ENCODE data around the gene AQP3. TPM values are rescaled to one million over a fixed set of nuclear protein-coding genes. Genes with fewer than 3 reads are reported as not detected.

The AQP3 gene
- total RNA-seq, 1 experiment from 2014 or later = 1.0 TPM

DNA sequence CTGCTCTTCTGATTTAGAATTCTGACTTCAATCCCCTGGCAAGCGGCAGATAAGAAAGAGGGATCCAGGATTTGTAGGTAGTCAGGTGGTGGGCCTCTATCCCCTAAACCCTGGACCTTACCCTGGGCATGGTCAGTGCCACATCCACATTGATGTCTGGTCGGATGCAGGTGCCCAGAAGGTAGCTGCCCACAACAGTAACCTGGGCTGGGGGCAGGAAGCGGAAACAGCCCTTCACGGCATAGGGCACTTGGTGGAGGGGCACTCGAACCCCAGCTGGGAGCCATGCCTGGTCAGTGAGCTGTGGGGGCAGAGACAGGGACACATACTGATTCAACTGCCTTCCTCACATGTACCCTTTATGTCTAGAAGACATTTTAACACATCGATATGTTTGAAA is 22.5 kb upstream of the AQP3 start:
- intact Hi-C loops (cut with micrococcal nuclease; ENCODE audit: unreplicated experiment) = loop anchor here (5.0 kb wide), 1 partner anchor 63 kb away; no protein-coding TSS in a partner anchor
- DNase-seq (ENCODE audit: low read depth, low spot score) (no peak), ATAC-seq (no peak)
- ChIA-PET CTCF (no interaction called here), POLR2A (no interaction called here)
- TF ChIP-seq, protein P1, sequence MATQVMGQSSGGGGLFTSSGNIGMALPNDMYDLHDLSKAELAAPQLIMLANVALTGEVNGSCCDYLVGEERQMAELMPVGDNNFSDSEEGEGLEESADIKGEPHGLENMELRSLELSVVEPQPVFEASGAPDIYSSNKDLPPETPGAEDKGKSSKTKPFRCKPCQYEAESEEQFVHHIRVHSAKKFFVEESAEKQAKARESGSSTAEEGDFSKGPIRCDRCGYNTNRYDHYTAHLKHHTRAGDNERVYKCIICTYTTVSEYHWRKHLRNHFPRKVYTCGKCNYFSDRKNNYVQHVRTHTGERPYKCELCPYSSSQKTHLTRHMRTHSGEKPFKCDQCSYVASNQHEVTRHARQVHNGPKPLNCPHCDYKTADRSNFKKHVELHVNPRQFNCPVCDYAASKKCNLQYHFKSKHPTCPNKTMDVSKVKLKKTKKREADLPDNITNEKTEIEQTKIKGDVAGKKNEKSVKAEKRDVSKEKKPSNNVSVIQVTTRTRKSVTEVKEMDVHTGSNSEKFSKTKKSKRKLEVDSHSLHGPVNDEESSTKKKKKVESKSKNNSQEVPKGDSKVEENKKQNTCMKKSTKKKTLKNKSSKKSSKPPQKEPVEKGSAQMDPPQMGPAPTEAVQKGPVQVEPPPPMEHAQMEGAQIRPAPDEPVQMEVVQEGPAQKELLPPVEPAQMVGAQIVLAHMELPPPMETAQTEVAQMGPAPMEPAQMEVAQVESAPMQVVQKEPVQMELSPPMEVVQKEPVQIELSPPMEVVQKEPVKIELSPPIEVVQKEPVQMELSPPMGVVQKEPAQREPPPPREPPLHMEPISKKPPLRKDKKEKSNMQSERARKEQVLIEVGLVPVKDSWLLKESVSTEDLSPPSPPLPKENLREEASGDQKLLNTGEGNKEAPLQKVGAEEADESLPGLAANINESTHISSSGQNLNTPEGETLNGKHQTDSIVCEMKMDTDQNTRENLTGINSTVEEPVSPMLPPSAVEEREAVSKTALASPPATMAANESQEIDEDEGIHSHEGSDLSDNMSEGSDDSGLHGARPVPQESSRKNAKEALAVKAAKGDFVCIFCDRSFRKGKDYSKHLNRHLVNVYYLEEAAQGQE (IDR thresholded peaks at IDR 0.05; ENCODE audit: insufficient read depth in 1 of 2, low read depth in 2 of 2, low read length in 1 of 2) = no peak
- TF ChIP-seq, protein P2, sequence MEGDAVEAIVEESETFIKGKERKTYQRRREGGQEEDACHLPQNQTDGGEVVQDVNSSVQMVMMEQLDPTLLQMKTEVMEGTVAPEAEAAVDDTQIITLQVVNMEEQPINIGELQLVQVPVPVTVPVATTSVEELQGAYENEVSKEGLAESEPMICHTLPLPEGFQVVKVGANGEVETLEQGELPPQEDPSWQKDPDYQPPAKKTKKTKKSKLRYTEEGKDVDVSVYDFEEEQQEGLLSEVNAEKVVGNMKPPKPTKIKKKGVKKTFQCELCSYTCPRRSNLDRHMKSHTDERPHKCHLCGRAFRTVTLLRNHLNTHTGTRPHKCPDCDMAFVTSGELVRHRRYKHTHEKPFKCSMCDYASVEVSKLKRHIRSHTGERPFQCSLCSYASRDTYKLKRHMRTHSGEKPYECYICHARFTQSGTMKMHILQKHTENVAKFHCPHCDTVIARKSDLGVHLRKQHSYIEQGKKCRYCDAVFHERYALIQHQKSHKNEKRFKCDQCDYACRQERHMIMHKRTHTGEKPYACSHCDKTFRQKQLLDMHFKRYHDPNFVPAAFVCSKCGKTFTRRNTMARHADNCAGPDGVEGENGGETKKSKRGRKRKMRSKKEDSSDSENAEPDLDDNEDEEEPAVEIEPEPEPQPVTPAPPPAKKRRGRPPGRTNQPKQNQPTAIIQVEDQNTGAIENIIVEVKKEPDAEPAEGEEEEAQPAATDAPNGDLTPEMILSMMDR (IDR thresholded peaks at IDR 0.05) = no peak
- TF ChIP-seq TCF7L2 (IDR thresholded peaks at IDR 0.05; ENCODE audit: low read depth, low read length) (no peak), SIN3A (IDR thresholded peaks at IDR 0.05; ENCODE audit: borderline replicate concordance, insufficient read depth, low read depth, low read length) (no peak), POLR2AphosphoS5 (IDR thresholded peaks at IDR 0.05; ENCODE audit: low read depth, low read length) (no peak)
- Histone ChIP-seq H3K27me3 (ENCODE audit: control insufficient read depth, insufficient read depth, low read length) (no peaks in the 10 kb centered on the region), H3K4me1 (ENCODE audit: control insufficient read depth, insufficient read depth, low read length) (peaks cover 6% of the 10 kb centered on the region), H3K4me3 (ENCODE audit: low read depth in 2 of 2, low read length in 2 of 2) (no peak overlapping the region), H3K27ac (ENCODE audit: low read length) (no peak overlapping the region), H3K9me3 (ENCODE audit: control insufficient read depth, insufficient read depth, low read depth, low read length) (no peaks in the 10 kb centered on the region), H3K36me3 (ENCODE audit: control insufficient read depth, insufficient read depth, low read length) (peaks cover 13% of the 10 kb centered on the region)
- in situ Hi-C loops (cut with HindIII; ENCODE audit: low pct_unique_long_range_greater_than_20kb, low sequenced_read_pairs) = no loop called here
- no TSS peak for BruUV-seq (replicated peaks)

DNA sequence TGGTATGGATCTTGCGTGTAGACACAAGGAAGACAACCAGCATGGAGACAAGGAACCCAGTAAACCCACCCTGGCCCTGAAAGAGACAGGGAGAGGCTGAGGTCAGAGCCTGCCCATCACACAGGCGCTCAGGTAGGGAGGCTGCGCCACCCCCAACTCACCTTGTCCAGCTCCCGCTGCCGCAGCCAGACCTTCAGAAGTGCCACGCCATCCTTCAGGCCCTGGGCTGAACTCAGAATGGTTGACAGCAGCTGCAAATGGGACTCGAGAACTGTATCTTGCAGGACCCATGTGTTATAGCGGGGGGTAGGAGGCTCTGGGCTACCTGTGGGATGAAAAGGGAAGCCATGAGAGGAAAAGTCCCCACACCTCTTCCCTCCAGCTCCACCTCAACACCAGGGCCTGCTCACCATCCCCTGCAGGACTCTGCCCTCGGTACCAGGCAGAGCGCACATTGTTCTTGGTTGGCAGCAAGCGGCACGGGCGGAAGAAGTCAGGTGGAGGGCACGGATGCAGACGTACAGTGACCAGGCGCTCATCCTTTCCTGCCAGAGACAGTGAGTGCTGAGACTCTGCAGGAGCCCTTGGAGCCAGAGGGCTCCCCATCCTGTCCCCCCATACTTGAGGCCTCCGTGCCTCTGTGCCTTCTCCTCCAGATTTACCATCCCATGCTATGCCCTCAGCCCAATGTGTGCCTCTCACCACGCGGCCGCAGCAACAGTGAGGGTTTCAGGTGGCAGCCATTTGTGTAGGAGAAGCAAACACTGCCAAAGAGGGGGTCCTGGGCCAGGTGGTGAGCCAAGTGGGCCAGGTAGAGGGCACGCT is 21.6 kb upstream of the AQP3 start:
- H3K36me3 ChIP-seq (ENCODE audit: control insufficient read depth, insufficient read depth, low read length) = peaks cover 16% of the 10 kb centered on the region
- ChIA-PET POLR2A (no interaction called here), CTCF (no interaction called here)
- ATAC-seq (no peak), DNase-seq (ENCODE audit: low read depth, low spot score) (no peak)
- intact Hi-C loops (cut with micrococcal nuclease; ENCODE audit: unreplicated experiment) = loop anchor here (5.0 kb wide), 1 partner anchor 62 kb away; no protein-coding TSS in a partner anchor
- H3K4me1 ChIP-seq (ENCODE audit: control insufficient read depth, insufficient read depth, low read length) = peaks cover 6% of the 10 kb centered on the region
- no peaks in the 10 kb centered on the region for H3K27me3 ChIP-seq (ENCODE audit: control insufficient read depth, insufficient read depth, low read length)
- no peak overlapping the region for H3K4me3 ChIP-seq (ENCODE audit: low read depth in 2 of 2, low read length in 2 of 2)
- no peak overlapping the region for H3K27ac ChIP-seq (ENCODE audit: low read length)
- BruUV-seq (replicated peaks) = no TSS peak
- no peaks in the 10 kb centered on the region for H3K9me3 ChIP-seq (ENCODE audit: control insufficient read depth, insufficient read depth, low read depth, low read length)
- in situ Hi-C loops (cut with HindIII; ENCODE audit: low pct_unique_long_range_greater_than_20kb, low sequenced_read_pairs) = no loop called here
- TF ChIP-seq, protein P1 (IDR thresholded peaks at IDR 0.05; ENCODE audit: insufficient read depth in 1 of 2, low read depth in 2 of 2, low read length in 1 of 2) = no peak
- no peak for TF ChIP-seq POLR2AphosphoS5 (IDR thresholded peaks at IDR 0.05; ENCODE audit: low read depth, low read length)
